T-helper 2 cell treated with Interferon-gamma antibody and Interleukin-4, amounts not matched to agents 5 μg/mL and 100 μg/mL, for 36 hours (primary cell): Measurements from ENCODE around the gene CLTRN.
"Not testable (repeated sequence)": the region's sequence is repeated elsewhere in the genome, so short reads cannot be mapped to it uniquely, and the experiment has no call there.

ENCODE experiments used
- DNase-seq: peaks from one replicate; pipeline ENCODE4 v3.0.0; 2021; ENCODE audit warnings: low spot score
- H3K27ac Mint-ChIP-seq: one replicate; pipeline ENCODE4 v1.8.0; 2021; ENCODE audit warnings: mild to moderate bottlenecking, mixed read lengths
- H3K27me3 Mint-ChIP-seq: one replicate; pipeline ENCODE4 v1.8.0; 2021; ENCODE audit warnings: low read depth, mixed read lengths
- H3K36me3 Mint-ChIP-seq: one replicate; pipeline ENCODE4 v1.8.0; 2021; ENCODE audit warnings: low read depth, mixed read lengths
- H3K4me1 Mint-ChIP-seq: one replicate; pipeline ENCODE4 v1.8.0; 2021; ENCODE audit warnings: low read depth, mixed read lengths
- H3K4me3 Mint-ChIP-seq: one replicate; pipeline ENCODE4 v1.8.0; 2022; ENCODE audit warnings: mild to moderate bottlenecking, moderate library complexity, mixed read lengths
- H3K9me3 Mint-ChIP-seq: one replicate; pipeline ENCODE4 v1.8.0; 2021; ENCODE audit warnings: mixed read lengths

Gene CLTRN, protein sequence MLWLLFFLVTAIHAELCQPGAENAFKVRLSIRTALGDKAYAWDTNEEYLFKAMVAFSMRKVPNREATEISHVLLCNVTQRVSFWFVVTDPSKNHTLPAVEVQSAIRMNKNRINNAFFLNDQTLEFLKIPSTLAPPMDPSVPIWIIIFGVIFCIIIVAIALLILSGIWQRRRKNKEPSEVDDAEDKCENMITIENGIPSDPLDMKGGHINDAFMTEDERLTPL

DNA sequence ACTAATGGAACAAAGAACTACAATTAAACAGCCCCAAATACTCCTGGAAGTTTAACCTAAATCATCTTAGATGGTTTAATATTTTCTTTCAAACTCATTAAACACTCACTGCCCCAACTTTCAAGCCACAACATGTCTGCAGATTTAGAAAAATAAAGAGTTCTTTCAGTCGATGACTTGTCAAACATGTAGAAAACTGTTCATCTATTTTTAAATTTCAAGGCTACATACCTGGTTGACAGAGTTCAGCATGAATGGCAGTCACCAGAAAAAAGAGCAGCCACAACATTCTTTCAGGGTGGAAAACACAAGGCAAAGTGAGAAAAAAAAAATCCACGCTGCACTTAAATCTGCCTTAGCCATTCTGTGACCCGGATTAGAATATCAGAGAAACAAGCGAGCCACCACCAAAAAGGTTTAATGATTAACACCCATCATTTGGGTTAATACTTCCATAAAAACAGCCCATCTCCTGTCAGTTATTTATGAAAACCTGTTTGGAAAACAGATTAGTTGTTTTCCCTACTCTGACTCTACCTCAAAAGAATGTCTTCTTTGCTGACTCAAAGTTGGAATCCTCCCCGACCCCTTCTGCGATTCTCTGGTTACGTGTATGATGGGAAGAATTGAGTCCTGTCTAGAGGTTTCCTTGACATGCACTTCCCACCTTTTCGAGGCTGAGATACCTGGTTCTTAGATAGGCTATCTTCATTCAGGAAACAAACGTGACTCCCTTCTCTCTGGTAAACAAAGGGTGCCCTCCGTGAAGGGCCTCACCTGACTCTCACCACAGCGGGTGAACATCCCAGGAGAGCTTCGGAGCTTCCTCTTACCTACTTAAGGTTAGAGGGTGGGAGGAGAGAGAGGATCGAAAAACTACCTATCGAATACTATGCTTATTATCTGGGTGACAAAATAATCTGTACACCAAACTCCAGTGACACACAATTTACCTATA is at the start of gene CLTRN:
TSS of gene CLTRN (minus strand) at position 319 of the 958 bp plus-strand sequence. CDS start at position 289, 30 bp downstream.
- no peak for DNase-seq
- H3K9me3 Mint-ChIP-seq: no peaks in the 10 kb centered on the region
- H3K4me3 Mint-ChIP-seq: no peak within 1 kb of the TSS
- H3K27ac Mint-ChIP-seq: no peak within 1 kb of the TSS
- peaks cover 1% of the 10 kb centered on the region for H3K4me1 Mint-ChIP-seq
- H3K36me3 Mint-ChIP-seq: no peaks in the 10 kb centered on the region
- no peaks in the 10 kb centered on the region for H3K27me3 Mint-ChIP-seq

DNA sequence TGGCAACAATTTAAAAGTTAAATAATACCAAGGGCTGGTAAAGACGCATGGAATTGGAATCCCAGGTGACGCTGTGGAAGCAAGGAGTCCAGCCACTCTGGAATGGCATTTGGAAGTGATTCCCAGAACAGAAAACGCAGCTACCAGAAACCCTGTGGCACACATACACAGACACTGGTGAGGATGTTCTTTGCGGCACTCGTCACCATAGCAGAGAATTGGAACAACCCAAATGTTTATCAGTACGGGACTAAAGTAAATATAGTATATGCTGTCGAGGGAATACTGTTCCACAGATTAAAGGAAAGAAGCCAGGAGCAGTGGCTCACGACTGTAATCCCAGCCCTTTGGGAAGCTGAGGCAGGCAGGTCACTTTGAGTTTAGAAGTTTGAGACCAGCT is 39.7 kb upstream of the CLTRN start:
- not testable (repeated sequence) for H3K27ac Mint-ChIP-seq, H3K36me3 Mint-ChIP-seq, H3K27me3 Mint-ChIP-seq, H3K4me1 Mint-ChIP-seq, DNase-seq, H3K4me3 Mint-ChIP-seq, H3K9me3 Mint-ChIP-seq

DNA sequence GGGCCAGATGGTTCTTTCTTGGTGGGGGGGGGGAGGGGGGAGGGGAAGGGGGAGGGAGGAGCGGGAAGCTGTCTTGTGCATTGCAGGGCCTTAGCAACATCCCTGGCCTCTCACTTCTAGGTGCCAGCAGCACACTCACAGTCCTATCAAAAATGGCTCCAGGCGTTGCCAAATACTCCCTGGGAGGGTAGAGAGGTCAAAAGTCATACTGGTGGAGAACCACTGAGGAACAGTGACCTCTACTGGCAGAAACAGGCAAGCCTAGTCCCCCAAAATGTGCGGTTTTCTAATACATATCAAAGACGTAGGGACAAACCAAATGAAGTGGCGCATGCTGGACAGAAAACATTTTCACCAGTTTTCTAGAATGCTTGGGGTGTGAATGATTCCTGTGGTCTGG is 39.2 kb upstream of the CLTRN start:
- not testable (repeated sequence) for H3K9me3 Mint-ChIP-seq, H3K4me1 Mint-ChIP-seq, H3K27ac Mint-ChIP-seq, DNase-seq, H3K4me3 Mint-ChIP-seq, H3K27me3 Mint-ChIP-seq, H3K36me3 Mint-ChIP-seq

DNA sequence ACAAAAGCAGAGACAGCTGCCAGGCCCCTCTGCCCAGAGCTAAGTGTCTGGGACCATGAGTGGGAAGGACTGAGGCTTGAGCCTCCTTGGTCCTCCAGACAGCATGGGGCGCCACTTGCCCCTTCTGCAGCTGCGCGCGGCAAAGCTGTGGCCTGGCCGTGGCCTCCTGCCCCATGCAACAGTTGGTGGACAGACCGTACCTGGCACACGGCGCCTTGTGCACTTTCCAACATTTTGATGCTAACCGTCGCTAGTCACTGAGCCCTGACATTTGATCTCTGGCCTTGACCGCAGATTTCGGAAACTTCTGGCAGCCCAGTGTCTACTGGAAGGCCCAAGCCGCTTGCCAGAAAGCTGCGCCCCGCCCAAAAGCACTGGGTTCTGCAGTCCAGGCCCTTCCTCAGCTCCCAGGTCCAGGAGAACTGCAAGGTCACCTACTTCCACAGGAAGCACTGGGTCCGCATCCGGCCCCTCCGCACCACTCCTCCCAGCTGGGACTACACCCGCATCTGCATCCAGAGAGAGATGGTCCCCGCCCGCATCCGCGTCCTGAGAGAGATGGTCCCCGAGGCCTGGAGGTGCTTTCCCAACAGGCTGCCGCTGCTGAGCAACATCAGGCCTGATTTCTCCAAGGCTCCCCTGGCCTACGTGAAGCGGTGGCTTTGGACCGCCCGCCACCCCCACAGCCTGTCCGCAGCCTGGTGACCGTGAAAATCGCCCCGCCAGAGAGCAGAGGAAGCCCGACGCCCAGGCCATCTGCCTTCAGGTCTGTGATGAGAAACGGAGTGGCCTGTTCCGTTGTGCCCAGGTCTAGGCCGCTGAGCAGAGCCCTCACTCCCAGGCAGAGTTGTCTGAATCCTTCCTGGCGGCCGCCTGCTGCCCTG is 38.1 kb upstream of the CLTRN start:
- Mint-ChIP-seq H3K27me3 (no peaks in the 10 kb centered on the region), H3K4me3 (no peak overlapping the region), H3K4me1 (no peaks in the 10 kb centered on the region), H3K27ac (no peak overlapping the region), H3K36me3 (no peaks in the 10 kb centered on the region), H3K9me3 (no peaks in the 10 kb centered on the region)
- DNase-seq: no peak

DNA sequence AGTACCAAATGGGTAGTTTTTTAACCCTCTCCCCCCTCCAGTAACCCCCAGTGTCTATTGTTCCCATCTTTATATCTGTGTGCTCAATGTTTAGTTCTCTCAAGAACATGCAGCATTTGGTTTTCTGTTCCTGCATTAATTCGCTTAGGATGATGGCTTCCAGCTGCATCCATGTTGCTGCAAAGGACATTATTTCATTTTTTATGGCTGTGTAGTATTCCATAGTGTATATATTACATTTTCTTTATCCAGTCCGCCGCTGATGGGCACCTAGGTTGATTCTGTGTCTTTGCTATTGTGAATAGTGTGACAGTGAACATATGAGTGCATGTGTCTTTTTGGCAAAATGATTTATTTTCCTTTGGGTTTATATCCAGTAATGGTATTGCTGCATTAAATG is 31.9 kb upstream of the CLTRN start:
- Mint-ChIP-seq H3K4me1 (peaks cover 2% of the 10 kb centered on the region), H3K36me3 (peaks cover 10% of the 10 kb centered on the region), H3K27ac (no peak overlapping the region), H3K9me3 (no peaks in the 10 kb centered on the region), H3K27me3 (no peaks in the 10 kb centered on the region), H3K4me3 (no peak overlapping the region)
- no peak for DNase-seq

DNA sequence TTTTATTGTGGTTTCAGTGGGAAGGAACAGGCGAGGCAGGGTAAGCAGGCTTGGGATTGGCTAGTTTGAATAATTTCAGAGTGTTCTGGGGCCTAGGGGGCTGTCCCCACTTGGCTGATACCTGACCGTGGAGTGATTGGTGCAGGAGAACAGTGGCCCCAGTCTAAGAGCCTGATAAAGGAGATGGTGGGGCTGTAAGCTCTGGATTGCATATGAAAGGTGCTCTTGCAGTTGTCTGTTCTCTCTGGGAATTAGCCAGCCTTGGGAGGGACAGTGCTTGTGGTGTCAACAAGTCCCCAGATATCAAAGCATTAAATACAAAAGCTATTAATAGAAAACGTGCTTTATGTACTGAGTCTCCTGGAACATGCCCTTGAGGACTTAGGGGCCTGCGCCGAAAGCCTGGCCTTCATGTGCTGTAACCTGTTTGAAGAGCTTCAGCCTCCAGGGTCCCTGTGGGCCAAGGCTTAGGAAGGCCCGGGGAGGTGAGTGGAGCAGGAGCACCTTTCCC is 30.4 kb upstream of the CLTRN start:
- Mint-ChIP-seq H3K27ac (no peak overlapping the region), H3K4me1 (peaks cover 2% of the 10 kb centered on the region), H3K9me3 (no peaks in the 10 kb centered on the region), H3K27me3 (no peaks in the 10 kb centered on the region), H3K4me3 (no peak overlapping the region), H3K36me3 (peaks cover 18% of the 10 kb centered on the region)
- DNase-seq: no peak

DNA sequence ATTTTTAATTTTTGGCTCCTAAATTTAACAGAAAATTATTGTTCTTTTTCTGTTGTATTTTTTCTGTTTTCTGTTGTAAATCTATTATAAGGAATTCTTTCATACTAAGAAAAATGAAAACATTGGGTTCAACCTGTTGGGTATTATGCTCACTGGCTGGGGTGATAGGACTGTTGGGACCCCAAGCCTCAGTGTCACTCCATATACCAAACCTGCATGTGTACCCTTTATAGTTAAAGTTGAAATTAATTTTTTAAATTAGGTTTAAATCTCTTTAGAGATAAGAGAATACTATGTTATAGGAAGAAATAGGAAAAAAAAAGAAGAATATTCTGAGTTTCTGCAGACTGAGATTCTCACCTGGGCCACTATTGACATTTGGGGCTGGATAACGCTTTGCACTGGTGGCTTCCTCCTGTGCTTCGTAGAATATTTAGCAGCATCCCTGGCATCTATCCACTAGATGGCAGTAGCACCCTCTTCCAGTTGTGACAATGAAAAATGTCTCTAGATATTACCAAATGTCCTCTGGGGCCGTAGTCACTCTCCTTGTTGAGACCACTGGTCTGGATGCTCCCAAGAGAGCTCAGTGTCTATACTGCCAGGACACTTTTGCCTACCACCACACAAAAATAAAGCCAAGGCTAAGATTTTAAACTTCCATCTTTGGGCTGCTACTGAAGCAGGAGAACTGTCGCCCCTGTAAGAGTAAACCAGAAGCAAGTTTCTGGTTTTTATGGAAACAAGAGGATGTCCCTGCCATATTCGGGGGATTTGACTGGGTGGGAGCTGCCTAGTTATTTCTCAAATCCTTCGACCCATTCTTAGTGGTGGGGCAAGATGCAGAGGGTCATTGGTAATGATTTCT is 22.4 kb upstream of the CLTRN start:
- peak; percentile 19 for DNase-seq
- Mint-ChIP-seq H3K27ac (no peak overlapping the region), H3K9me3 (no peaks in the 10 kb centered on the region), H3K27me3 (no peaks in the 10 kb centered on the region), H3K4me3 (no peak overlapping the region), H3K4me1 (peaks cover 11% of the 10 kb centered on the region), H3K36me3 (peaks cover 13% of the 10 kb centered on the region)

DNA sequence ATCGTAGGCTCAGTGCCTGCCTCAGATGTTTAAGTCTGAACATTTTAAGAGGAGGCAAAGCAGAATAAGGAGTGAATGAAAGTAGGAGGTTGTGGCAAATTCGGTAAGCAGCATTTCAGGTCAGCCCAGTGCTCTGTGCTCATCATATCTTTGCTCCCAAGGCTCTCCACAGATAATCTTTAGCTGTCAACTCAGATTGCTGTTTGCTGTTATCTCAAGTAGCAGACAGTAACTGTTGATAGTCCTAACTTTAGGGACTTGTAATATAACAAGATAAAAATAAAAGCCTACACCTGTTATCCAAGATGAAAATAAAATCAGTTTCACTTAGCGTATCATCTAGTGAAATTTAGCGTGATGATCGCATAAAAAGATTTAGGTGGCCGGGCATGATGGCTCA is 18.6 kb upstream of the CLTRN start:
- no peak for DNase-seq
- no peaks in the 10 kb centered on the region for H3K9me3 Mint-ChIP-seq
- H3K36me3 Mint-ChIP-seq: peaks cover 5% of the 10 kb centered on the region
- H3K4me1 Mint-ChIP-seq: peaks cover 15% of the 10 kb centered on the region
- H3K27ac Mint-ChIP-seq: no peak overlapping the region
- no peaks in the 10 kb centered on the region for H3K27me3 Mint-ChIP-seq
- H3K4me3 Mint-ChIP-seq: no peak overlapping the region

DNA sequence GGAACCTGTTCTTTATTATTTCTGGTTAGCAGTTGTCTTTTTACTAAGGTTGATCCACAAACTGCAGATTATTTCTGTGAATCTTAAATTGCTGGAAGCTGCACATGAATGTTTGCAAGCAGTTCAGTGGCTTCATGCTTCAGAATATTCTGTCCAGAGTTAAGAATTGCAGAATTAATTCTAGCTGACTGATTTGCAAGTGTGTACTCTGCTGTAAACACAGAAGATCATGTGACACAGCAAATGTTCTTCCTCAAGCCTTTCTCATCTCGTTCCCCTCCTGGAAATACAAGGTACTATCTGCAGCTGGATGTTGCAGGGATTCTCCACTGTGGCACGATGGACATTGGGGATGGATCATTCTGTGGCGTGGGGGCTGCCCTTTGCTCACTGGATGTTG is 16.8 kb upstream of the CLTRN start:
- Mint-ChIP-seq H3K27me3 (no peaks in the 10 kb centered on the region), H3K27ac (no peak overlapping the region), H3K9me3 (no peaks in the 10 kb centered on the region), H3K4me1 (peaks cover 12% of the 10 kb centered on the region), H3K4me3 (no peak overlapping the region), H3K36me3 (peaks cover 7% of the 10 kb centered on the region)
- DNase-seq: no peak

DNA sequence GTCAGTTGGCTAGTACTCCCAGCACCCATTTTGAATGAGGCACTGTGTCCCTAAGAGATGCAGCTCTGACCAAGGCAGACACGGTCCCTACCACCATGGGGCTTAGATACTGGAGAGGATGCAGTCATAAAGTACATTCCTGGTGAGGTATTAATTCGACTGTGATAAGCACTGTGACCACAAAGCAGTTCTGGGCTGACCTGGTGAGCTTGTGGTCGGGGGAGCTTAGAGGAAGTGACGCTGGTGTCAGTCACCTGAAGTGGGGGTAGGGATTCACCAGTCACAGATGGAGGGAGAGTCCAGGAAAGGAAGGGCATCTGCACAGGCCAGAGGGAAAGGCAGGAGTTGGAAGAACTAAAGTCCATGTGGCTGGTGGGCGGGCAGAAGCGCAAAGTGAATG is 15.8 kb upstream of the CLTRN start:
- Mint-ChIP-seq H3K27me3 (no peaks in the 10 kb centered on the region), H3K9me3 (no peaks in the 10 kb centered on the region), H3K27ac (peak overlapping the region; percentile 52), H3K4me3 (no peak overlapping the region), H3K36me3 (peaks cover 7% of the 10 kb centered on the region), H3K4me1 (peaks cover 7% of the 10 kb centered on the region)
- no peak for DNase-seq

DNA sequence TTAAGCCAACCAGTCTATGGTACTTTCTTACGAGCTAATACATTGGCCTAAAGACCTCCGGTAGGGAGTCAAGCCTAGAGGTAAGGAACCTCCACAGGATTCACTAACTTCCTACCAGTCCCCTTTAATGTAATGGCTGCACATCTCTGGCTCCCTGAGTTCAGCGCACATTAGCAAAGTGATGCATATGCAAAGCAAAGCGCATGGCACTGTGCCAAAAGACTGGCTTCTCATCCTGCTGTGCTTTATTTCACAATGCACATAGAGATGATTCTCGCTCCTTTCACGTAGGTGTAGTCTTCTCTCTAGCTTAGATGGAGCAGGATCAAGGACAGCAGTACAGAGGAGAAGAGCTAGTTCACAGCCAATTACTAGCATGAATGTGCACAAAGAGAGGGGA is 14.6 kb upstream of the CLTRN start:
- Mint-ChIP-seq H3K4me1 (peaks cover 7% of the 10 kb centered on the region), H3K27me3 (no peaks in the 10 kb centered on the region), H3K9me3 (no peaks in the 10 kb centered on the region), H3K4me3 (no peak overlapping the region), H3K36me3 (peaks cover 7% of the 10 kb centered on the region), H3K27ac (no peak overlapping the region)
- DNase-seq: no peak

DNA sequence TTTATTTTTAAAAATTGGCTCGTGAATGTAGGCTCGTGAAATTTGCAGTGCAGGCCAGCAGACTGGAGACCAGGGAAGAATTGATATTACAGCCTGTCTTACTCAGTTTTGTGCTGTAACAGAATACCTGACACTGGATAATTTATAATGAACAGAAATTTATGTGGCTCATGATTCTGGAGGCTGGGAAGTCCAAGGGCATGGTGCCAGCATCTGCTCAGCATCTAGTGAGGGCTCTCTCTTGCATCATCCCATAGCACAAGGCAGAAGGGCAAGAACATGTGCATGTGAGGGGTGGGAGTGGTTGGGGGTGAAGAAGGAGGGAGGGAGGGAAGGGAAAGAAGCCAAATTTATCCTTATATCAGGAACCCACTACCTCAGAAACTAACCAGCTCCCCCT is 13.7 kb upstream of the CLTRN start:
- Mint-ChIP-seq H3K4me1 (peaks cover 7% of the 10 kb centered on the region), H3K36me3 (peaks cover 7% of the 10 kb centered on the region), H3K4me3 (no peak overlapping the region)

DNA sequence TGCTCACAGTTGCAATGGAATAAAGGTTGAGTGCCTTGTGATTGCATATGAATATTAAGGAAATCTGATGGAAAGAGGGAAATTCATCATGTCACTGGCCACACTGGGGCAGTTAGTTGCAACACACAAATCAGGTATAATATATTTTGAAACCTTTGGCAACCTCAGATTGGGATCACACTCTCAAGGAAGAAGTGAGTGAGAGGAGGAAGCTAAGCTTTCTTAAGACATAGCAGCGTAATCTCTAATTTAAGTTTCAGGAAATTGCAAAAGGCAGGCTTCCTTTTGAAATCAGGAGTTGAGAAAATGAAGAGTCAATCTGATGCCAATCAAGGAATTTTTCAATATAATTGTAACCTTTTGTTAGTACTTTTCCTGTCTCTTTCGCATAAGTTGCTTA is 12.3 kb upstream of the CLTRN start:
- H3K9me3 Mint-ChIP-seq: no peaks in the 10 kb centered on the region
- no peaks in the 10 kb centered on the region for H3K27me3 Mint-ChIP-seq
- no peak overlapping the region for H3K4me3 Mint-ChIP-seq
- H3K36me3 Mint-ChIP-seq: peaks cover 7% of the 10 kb centered on the region
- peaks cover 7% of the 10 kb centered on the region for H3K4me1 Mint-ChIP-seq
- H3K27ac Mint-ChIP-seq: no peak overlapping the region
- DNase-seq: no peak

More for the DNA sequence above, 13.7 kb upstream of the CLTRN start:
- Mint-ChIP-seq H3K27me3 (no peaks in the 10 kb centered on the region), H3K27ac (no peak overlapping the region), H3K9me3 (no peaks in the 10 kb centered on the region)
- DNase-seq: no peak
